ENCODE measurements around the gene CLPTM1.
"Not testable (repeated sequence)": the region's sequence is repeated elsewhere in the genome, so short reads cannot be mapped to it uniquely, and the experiment has no call there.

DNA sequence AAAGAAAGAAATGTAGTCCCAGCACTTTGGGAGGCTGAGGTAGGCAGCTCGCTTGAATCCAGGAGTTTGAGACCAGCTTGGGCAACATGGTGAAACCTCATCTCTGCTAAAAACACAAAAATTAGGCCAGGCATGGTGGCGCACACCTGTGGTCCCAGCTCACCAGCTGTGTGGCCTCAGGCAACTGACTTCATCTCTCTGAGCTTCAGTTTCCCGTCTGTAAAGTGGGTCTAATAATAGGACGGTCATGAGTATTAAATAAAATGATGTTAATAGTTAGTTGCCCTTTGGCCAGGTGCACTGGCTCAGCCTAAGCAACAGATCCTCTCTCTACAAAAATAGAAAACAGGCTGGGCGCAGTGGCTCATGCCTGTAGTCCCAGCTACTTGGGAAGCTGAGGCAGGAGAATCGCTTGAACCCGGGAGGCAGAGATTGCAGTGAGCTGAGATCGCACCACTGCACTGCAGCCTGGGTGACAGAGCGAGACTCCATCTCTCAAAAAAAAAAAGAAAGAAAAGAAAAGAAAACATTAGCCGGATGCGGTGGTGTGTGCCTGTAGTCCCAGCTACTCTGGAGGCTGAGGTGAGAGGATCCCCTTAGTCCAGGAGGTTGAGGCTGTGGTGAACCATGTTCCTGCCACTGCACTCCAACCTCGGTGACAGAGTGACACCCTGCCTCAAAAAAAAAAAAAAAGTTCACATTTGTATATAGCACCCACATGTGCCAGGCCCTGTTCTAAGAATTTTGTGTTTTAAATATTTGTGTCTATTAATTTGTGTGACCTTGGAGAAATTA is 44.1 kb downstream of the CLPTM1 start:
- TF ChIP-seq, protein P1, sequence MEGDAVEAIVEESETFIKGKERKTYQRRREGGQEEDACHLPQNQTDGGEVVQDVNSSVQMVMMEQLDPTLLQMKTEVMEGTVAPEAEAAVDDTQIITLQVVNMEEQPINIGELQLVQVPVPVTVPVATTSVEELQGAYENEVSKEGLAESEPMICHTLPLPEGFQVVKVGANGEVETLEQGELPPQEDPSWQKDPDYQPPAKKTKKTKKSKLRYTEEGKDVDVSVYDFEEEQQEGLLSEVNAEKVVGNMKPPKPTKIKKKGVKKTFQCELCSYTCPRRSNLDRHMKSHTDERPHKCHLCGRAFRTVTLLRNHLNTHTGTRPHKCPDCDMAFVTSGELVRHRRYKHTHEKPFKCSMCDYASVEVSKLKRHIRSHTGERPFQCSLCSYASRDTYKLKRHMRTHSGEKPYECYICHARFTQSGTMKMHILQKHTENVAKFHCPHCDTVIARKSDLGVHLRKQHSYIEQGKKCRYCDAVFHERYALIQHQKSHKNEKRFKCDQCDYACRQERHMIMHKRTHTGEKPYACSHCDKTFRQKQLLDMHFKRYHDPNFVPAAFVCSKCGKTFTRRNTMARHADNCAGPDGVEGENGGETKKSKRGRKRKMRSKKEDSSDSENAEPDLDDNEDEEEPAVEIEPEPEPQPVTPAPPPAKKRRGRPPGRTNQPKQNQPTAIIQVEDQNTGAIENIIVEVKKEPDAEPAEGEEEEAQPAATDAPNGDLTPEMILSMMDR (IDR thresholded peaks at IDR 0.05 in 4 of 5, conservative IDR thresholded peaks at IDR 0.05 in 1 of 5), result not testable (repeated sequence)
- TF ChIP-seq POLR2A (IDR thresholded peaks at IDR 0.05), result not testable (repeated sequence)

Data from gastrocnemius medialis (tissue), 4 donors.